Measurements from ENCODE around the gene BYSL.

Gene BYSL, protein sequence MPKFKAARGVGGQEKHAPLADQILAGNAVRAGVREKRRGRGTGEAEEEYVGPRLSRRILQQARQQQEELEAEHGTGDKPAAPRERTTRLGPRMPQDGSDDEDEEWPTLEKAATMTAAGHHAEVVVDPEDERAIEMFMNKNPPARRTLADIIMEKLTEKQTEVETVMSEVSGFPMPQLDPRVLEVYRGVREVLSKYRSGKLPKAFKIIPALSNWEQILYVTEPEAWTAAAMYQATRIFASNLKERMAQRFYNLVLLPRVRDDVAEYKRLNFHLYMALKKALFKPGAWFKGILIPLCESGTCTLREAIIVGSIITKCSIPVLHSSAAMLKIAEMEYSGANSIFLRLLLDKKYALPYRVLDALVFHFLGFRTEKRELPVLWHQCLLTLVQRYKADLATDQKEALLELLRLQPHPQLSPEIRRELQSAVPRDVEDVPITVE

DNA sequence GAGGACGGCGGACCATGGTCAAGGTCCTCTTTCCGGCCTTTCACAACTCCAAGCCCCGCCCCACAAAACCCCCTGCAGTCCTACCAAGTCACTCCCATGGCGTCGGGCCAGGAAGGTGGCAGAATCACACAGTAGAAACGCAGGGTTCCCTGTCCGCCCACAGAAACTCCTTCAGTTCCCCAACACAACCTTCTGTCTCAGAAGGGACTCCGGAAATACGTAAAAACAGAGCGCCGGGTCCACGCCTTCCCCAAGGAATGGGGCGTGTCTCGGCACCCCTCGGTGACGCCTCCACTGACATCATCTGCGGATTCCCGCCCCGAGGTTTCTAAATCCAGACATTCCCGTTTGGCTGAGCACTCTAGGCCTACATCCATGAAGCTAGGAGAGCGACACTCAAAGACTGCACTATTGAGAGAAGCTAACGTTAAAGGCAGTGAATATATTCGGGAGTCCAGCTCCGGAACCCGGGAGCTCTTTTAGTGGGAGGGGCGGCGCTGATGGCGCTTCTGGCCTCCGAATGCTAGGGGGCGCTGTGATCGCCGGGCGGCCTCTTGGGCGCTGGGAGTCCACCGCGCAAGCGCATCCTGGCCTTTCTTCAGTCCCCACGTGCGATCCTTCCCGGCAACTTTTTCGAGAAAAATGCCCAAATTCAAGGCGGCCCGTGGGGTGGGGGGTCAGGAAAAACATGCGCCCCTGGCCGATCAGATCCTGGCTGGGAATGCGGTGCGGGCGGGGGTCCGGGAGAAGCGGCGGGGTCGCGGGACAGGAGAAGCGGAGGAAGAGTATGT, at the start of gene BYSL, which contains the start of gene MED20:
Gene BYSL, plus strand, starts transcription at position 579 of the 791 bp plus-strand sequence. Its CDS starts 64 bp downstream, at position 643.
Gene MED20, minus strand, starts transcription at position 219 of the 791 bp plus-strand sequence. Its CDS starts 121 bp downstream, at position 98.
- ATAC-seq (ENCODE audit: low read depth), result peak; percentile 68
- TF ChIP-seq, protein P1, sequence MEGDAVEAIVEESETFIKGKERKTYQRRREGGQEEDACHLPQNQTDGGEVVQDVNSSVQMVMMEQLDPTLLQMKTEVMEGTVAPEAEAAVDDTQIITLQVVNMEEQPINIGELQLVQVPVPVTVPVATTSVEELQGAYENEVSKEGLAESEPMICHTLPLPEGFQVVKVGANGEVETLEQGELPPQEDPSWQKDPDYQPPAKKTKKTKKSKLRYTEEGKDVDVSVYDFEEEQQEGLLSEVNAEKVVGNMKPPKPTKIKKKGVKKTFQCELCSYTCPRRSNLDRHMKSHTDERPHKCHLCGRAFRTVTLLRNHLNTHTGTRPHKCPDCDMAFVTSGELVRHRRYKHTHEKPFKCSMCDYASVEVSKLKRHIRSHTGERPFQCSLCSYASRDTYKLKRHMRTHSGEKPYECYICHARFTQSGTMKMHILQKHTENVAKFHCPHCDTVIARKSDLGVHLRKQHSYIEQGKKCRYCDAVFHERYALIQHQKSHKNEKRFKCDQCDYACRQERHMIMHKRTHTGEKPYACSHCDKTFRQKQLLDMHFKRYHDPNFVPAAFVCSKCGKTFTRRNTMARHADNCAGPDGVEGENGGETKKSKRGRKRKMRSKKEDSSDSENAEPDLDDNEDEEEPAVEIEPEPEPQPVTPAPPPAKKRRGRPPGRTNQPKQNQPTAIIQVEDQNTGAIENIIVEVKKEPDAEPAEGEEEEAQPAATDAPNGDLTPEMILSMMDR (IDR thresholded peaks at IDR 0.05; ENCODE audit: poor library complexity, severe bottlenecking), result peak; percentile 98
- H3K36me3 ChIP-seq (ENCODE audit: low read depth), result peaks cover 45% of the 10 kb centered on the region

DNA sequence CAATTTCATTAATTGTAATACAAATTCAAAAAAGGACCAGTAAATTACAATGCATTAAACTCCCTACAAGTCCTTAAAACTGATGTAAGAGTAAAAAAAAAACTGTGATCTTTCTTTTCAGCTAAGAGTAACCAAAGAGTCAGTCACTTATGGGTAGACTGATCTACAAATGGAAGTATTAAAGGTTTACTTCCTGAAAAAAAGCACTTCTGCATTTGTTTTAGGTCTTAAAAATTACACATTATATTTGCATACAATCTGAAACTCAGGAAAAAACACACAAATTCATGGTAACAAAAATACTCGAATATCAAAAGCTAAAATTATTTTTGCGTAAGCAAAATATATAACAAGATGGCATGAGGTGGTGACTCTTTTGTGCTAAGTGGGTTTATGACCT, 49.6 kb upstream of the BYSL start:
- H3K27me3 ChIP-seq (ENCODE audit: insufficient read depth, poor library complexity, severe bottlenecking), result no peaks in the 10 kb centered on the region
- no peak overlapping the region for H3K27ac ChIP-seq (ENCODE audit: poor library complexity, severe bottlenecking)
- no peaks in the 10 kb centered on the region for H3K9me3 ChIP-seq (ENCODE audit: severe bottlenecking)
- TF ChIP-seq, protein P1 (IDR thresholded peaks at IDR 0.05; ENCODE audit: poor library complexity, severe bottlenecking), result no peak
- peaks cover 3% of the 10 kb centered on the region; the same call in 1 of the 2 replicates for H3K36me3 ChIP-seq (ENCODE audit: low read depth)
- no peak overlapping the region for H3K4me3 ChIP-seq (ENCODE audit: severe bottlenecking)
- ATAC-seq (ENCODE audit: low read depth) (no peak), DNase-seq (ENCODE audit: low spot score) (no peak)
- H3K4me1 ChIP-seq (ENCODE audit: insufficient read depth, poor library complexity, severe bottlenecking), result no peaks in the 10 kb centered on the region

More for the DNA sequence above, at the start of gene BYSL, which contains the start of gene MED20:
- no peaks in the 10 kb centered on the region for H3K27me3 ChIP-seq (ENCODE audit: insufficient read depth, poor library complexity, severe bottlenecking)
- peak within 1 kb of the TSS; percentile 84 for H3K27ac ChIP-seq (ENCODE audit: poor library complexity, severe bottlenecking)
- H3K4me1 ChIP-seq (ENCODE audit: insufficient read depth, poor library complexity, severe bottlenecking), result peaks cover 25% of the 10 kb centered on the region
- peak; percentile 94 for DNase-seq (ENCODE audit: low spot score)
- H3K4me3 ChIP-seq (ENCODE audit: severe bottlenecking), result peak within 1 kb of the TSS; percentile 87
- no peaks in the 10 kb centered on the region for H3K9me3 ChIP-seq (ENCODE audit: severe bottlenecking)

DNA sequence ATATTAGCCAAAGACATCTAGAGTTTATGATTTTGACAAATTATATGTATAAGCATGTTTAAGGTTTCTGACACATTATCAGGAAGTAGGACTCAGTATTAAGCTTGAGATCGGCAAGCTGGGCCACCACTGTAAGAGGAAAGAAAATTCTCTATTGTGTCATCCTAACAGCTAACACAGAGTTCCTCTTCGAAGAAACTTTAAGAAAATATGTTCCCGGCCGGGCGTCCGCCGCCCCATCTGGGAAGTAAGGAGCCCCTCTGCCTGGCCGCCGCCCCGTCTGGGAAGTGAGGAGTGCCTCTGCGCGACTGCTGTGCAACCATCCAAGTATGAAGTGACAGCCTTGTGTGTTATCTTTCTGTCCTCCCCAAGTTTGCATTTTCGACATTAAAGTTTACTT, 49.2 kb upstream of the BYSL start:
- H3K27me3 ChIP-seq (ENCODE audit: insufficient read depth, poor library complexity, severe bottlenecking), result no peaks in the 10 kb centered on the region
- no peaks in the 10 kb centered on the region for H3K4me1 ChIP-seq (ENCODE audit: insufficient read depth, poor library complexity, severe bottlenecking)
- no peak overlapping the region for H3K4me3 ChIP-seq (ENCODE audit: severe bottlenecking)
- peaks cover 3% of the 10 kb centered on the region; the same call in 1 of the 2 replicates for H3K36me3 ChIP-seq (ENCODE audit: low read depth)
- TF ChIP-seq, protein P1 (IDR thresholded peaks at IDR 0.05; ENCODE audit: poor library complexity, severe bottlenecking), result no peak
- no peaks in the 10 kb centered on the region for H3K9me3 ChIP-seq (ENCODE audit: severe bottlenecking)
- ATAC-seq (ENCODE audit: low read depth) (no peak), DNase-seq (ENCODE audit: low spot score) (no peak)
- no peak overlapping the region for H3K27ac ChIP-seq (ENCODE audit: poor library complexity, severe bottlenecking)

DNA sequence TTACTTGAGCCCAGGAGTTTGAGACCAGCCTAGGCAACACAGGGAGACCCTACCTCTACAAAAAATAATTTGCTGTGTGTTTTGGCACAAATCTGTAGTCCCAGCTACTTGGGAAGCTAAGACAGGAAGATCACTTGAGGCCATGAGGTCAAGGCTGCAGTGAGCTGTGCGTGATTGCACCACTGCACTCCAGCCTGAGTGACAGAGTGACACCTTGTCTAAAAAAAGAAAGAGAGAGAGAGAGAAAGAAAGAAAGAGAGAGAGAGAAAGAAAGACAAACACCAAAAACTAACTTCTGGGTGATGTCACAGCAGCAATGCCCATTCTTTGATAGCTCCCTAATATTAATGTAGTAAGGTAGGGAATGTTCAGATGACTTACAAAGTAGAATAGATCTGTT, 46.6 kb upstream of the BYSL start:
- Histone ChIP-seq H3K36me3 (ENCODE audit: low read depth) (peaks cover 3% of the 10 kb centered on the region; the same call in 1 of the 2 replicates), H3K27me3 (ENCODE audit: insufficient read depth, poor library complexity, severe bottlenecking) (no peaks in the 10 kb centered on the region), H3K4me3 (ENCODE audit: severe bottlenecking) (no peak overlapping the region), H3K4me1 (ENCODE audit: insufficient read depth, poor library complexity, severe bottlenecking) (no peaks in the 10 kb centered on the region), H3K27ac (ENCODE audit: poor library complexity, severe bottlenecking) (no peak overlapping the region), H3K9me3 (ENCODE audit: severe bottlenecking) (no peaks in the 10 kb centered on the region)
- no peak for DNase-seq (ENCODE audit: low spot score)
- TF ChIP-seq, protein P1 (IDR thresholded peaks at IDR 0.05; ENCODE audit: poor library complexity, severe bottlenecking), result no peak
- ATAC-seq (ENCODE audit: low read depth), result no peak

Data from RWPE2 (cell line).